ENCODE data around the gene OAT. TPM values are rescaled to one million over a fixed set of nuclear protein-coding genes. Genes with fewer than 3 reads are reported as not detected.

OAT gene
- total RNA-seq, 1 experiment from 2014 or later = 67.9 TPM

- Histone ChIP-seq H4K8ac (replicated peaks; ENCODE audit: insufficient read length, low read depth, low read length) (no peak overlapping the region), H2BK5ac (ENCODE audit: insufficient read length, low read length) (no peak overlapping the region), H4K20me1 (ENCODE audit: control insufficient read depth, insufficient read depth, insufficient read length) (no peaks in the 10 kb centered on the region), H3K23ac (ENCODE audit: insufficient read length, low read depth, low read length) (no peak overlapping the region), H4K5ac (ENCODE audit: insufficient read length, low read depth, low read length) (no peak overlapping the region), H3K56ac (ENCODE audit: insufficient read length, low read depth, low read length) (no peak overlapping the region), H3K4me1 (ENCODE audit: insufficient read depth, low read length) (no peaks in the 10 kb centered on the region; the same call in 1 of the 2 replicates), H3K18ac (ENCODE audit: insufficient read length, low read depth, low read length) (no peak overlapping the region), H2BK120ac (ENCODE audit: low read depth, low read length, poor library complexity, severe bottlenecking) (no peak overlapping the region), H2BK12ac (ENCODE audit: insufficient read length, low read depth, low read length) (no peak overlapping the region), H3T11ph (ENCODE audit: low read length) (no peak overlapping the region), H3K9ac (ENCODE audit: extremely low read depth, insufficient read length, low read length) (no peak overlapping the region), H2BK20ac (ENCODE audit: low read depth, low read length, poor library complexity, severe bottlenecking) (no peak overlapping the region), H3K27me3 (ENCODE audit: insufficient read depth, low read length) (no peaks in the 10 kb centered on the region), H3K4me2 (ENCODE audit: insufficient read depth, insufficient read length, low read length) (no peak overlapping the region), H4K91ac (ENCODE audit: insufficient read length, low read depth, low read length) (no peak overlapping the region), H3K14ac (ENCODE audit: insufficient read depth, low read length) (no peak overlapping the region), H3K79me1 (ENCODE audit: insufficient read depth, low read depth, low read length, poor library complexity, severe bottlenecking) (no peaks in the 10 kb centered on the region), H3K23me2 (ENCODE audit: insufficient read length, low read depth, low read length, poor library complexity, severe bottlenecking) (no peaks in the 10 kb centered on the region), H3K4ac (ENCODE audit: low read depth, low read length) (no peak overlapping the region), H3K79me2 (ENCODE audit: insufficient read depth, low read length) (no peaks in the 10 kb centered on the region), H2AK5ac (ENCODE audit: insufficient read length, low read length) (no peak overlapping the region), H2BK15ac (ENCODE audit: low read depth, low read length) (no peak overlapping the region), H2AFZ (ENCODE audit: low read length) (no peak overlapping the region), H3K9me3 (ENCODE audit: control insufficient read depth, low read depth, low read length) (no peaks in the 10 kb centered on the region), H3K27ac (ENCODE audit: insufficient read length, low read depth, low read length) (no peak overlapping the region)
- no peaks in the 10 kb centered on the region; a peak in 1 of 5 replicates for H3K9me3 Mint-ChIP-seq
- no CpG with 5 or more reads among the region's 9 CpGs for WGBS (ENCODE audit: extremely low coverage, insufficient read length, low lambda C conversion rate)
- peaks cover 38% of the 10 kb centered on the region for H3K27me3 Mint-ChIP-seq (ENCODE audit: low read depth)
- H3K36me3 Mint-ChIP-seq (ENCODE audit: insufficient read depth in 1 of 3, low read depth in 3 of 3) = no peaks in the 10 kb centered on the region; a peak in 1 of 7 replicates
- H3K27ac Mint-ChIP-seq = no peak overlapping the region; a peak in 1 of 7 replicates
- DNase-seq = no peak
- TF ChIP-seq CTCF (conservative IDR thresholded peaks at IDR 0.05) = no peak
- H3K4me1 Mint-ChIP-seq = peaks cover 21 to 30% of the 10 kb centered on the region in 2 experiments
- H3K4me3 Mint-ChIP-seq = no peak overlapping the region
These were observed 42.3 kb downstream of the OAT start for GRCh38 chr10:124376411-124376810.
